Measurements from ENCODE around the gene ARSG.
"Not testable (repeated sequence)": the region's sequence is repeated elsewhere in the genome, so short reads cannot be mapped to it uniquely, and the experiment has no call there.

ARSG gene

GRCh38 chr17:68365469-68365868, 74.2 kb downstream of the ARSG start:
- TF ChIP-seq POLR2A (IDR thresholded peaks at IDR 0.05; ENCODE audit: extremely low read depth, insufficient read length) (no peak), MYC (IDR thresholded peaks at IDR 0.05; ENCODE audit: low read depth, low read length) (no peak), CTCF (IDR thresholded peaks at IDR 0.05; ENCODE audit: low read depth, low read length) (no peak), MAX (IDR thresholded peaks at IDR 0.05; ENCODE audit: low read depth, low read length) (no peak)
- DNase-seq (ENCODE audit: low read depth), result no peak
- no peak overlapping the region for H3K4me3 ChIP-seq (ENCODE audit: low read depth, low read length)

- TF ChIP-seq CTCF (IDR thresholded peaks at IDR 0.05; ENCODE audit: low read depth, low read length) (no peak), MYC (IDR thresholded peaks at IDR 0.05; ENCODE audit: low read depth, low read length) (no peak), MAX (IDR thresholded peaks at IDR 0.05; ENCODE audit: low read depth, low read length) (no peak), POLR2A (IDR thresholded peaks at IDR 0.05; ENCODE audit: extremely low read depth, insufficient read length) (no peak)
- no peak for DNase-seq (ENCODE audit: low read depth)
- H3K4me3 ChIP-seq (ENCODE audit: low read depth, low read length), result no peak overlapping the region
These were observed 77.1 kb downstream of the ARSG start for GRCh38 chr17:68368387-68368786.

- no peak for DNase-seq (ENCODE audit: low read depth)
- no peak overlapping the region for H3K4me3 ChIP-seq (ENCODE audit: low read depth, low read length)
- TF ChIP-seq CTCF (IDR thresholded peaks at IDR 0.05; ENCODE audit: low read depth, low read length) (no peak), POLR2A (IDR thresholded peaks at IDR 0.05; ENCODE audit: extremely low read depth, insufficient read length) (no peak), MAX (IDR thresholded peaks at IDR 0.05; ENCODE audit: low read depth, low read length) (no peak), MYC (IDR thresholded peaks at IDR 0.05; ENCODE audit: low read depth, low read length) (no peak)
These were observed 84.3 kb downstream of the ARSG start for GRCh38 chr17:68375566-68375965.

GRCh38 chr17:68376178-68376577, 84.9 kb downstream of the ARSG start:
- H3K4me3 ChIP-seq (ENCODE audit: low read depth, low read length); DNase-seq (ENCODE audit: low read depth): not testable (repeated sequence)

GRCh38 chr17:68377771-68378267, 86.5 kb downstream of the ARSG start:
- no peak for TF ChIP-seq MYC (IDR thresholded peaks at IDR 0.05; ENCODE audit: low read depth, low read length)
- no peak for TF ChIP-seq CTCF (IDR thresholded peaks at IDR 0.05; ENCODE audit: low read depth, low read length)
- DNase-seq (ENCODE audit: low read depth), result no peak
- no peak overlapping the region for H3K4me3 ChIP-seq (ENCODE audit: low read depth, low read length)

GRCh38 chr17:68378268-68379176, 87.2 kb downstream of the ARSG start:
- no peak for TF ChIP-seq MAX (IDR thresholded peaks at IDR 0.05; ENCODE audit: low read depth, low read length)
- no peak for TF ChIP-seq POLR2A (IDR thresholded peaks at IDR 0.05; ENCODE audit: extremely low read depth, insufficient read length)
- TF ChIP-seq CTCF (IDR thresholded peaks at IDR 0.05; ENCODE audit: low read depth, low read length), result no peak
- TF ChIP-seq MYC (IDR thresholded peaks at IDR 0.05; ENCODE audit: low read depth, low read length), result no peak
- no peak overlapping the region for H3K4me3 ChIP-seq (ENCODE audit: low read depth, low read length)
- no peak for DNase-seq (ENCODE audit: low read depth)
